SK-N-SH treated with all-trans-retinoic acid at 6 μM for 48 hours (cell line): ENCODE results near the gene TRIM56.
"Not testable (repeated sequence)": the region's sequence is repeated elsewhere in the genome, so short reads cannot be mapped to it uniquely, and the experiment has no call there.

Experiments
- ATAC-seq: fragments of 200-7000 bp; cut with Tn5 transposase; 3 replicates; pipeline ENCODE4 v1.9.1; 2020; ENCODE audit warnings: mild to moderate bottlenecking, moderate library complexity
- ARNTL ChIP-seq: fragments of 450-650 bp; formaldehyde crosslinking; IDR thresholded peaks from 2 replicates; pipeline ENCODE4 v1.5.0; 2020; ENCODE audit warnings: low read depth, mild to moderate bottlenecking, moderate library complexity, borderline replicate concordance
- BACH2 ChIP-seq: fragments of 250-450 bp; sonication (Bioruptor Pico); IDR thresholded peaks from 2 replicates; pipeline ENCODE4 v1.9.0; 2021; ENCODE audit warnings: mild to moderate bottlenecking, borderline replicate concordance
- CREB5 ChIP-seq: fragments of 250-450 bp; sonication (Bioruptor Pico); IDR thresholded peaks from 2 replicates; pipeline ENCODE4 v1.5.1; 2020; ENCODE audit warnings: low read depth, mild to moderate bottlenecking, moderate library complexity
- CSDC2 ChIP-seq: fragments of 250-450 bp; sonication (Bioruptor Pico); IDR thresholded peaks from 2 replicates; pipeline ENCODE4 v1.5.0; 2020; ENCODE audit warnings: mild to moderate bottlenecking, moderate library complexity
- CSRNP3 ChIP-seq: fragments of 250-450 bp; sonication (Bioruptor Pico); IDR thresholded peaks from 2 replicates; pipeline ENCODE4 v1.5.1; 2021; ENCODE audit warnings: mild to moderate bottlenecking, moderate library complexity
- ESRRG ChIP-seq: fragments of 250-450 bp; sonication (Bioruptor Pico); IDR thresholded peaks from 2 replicates; pipeline ENCODE4 v1.6.1; 2021; ENCODE audit warnings: mild to moderate bottlenecking
- ISL1 ChIP-seq: fragments of 250-450 bp; sonication (Bioruptor Pico); IDR thresholded peaks from 2 replicates; pipeline ENCODE4 v2.1.2; 2022; ENCODE audit warnings: mild to moderate bottlenecking, moderate library complexity
- PATZ1 ChIP-seq: fragments of 250-450 bp; sonication (Bioruptor Pico); IDR thresholded peaks from 2 replicates; pipeline ENCODE4 v1.8.0; 2020; ENCODE audit warnings: mild to moderate bottlenecking, moderate library complexity, borderline replicate concordance
- POU6F1 ChIP-seq: fragments of 250-450 bp; sonication (Bioruptor Pico); IDR thresholded peaks from 2 replicates; pipeline ENCODE4 v1.8.0; 2021; ENCODE audit warnings: low read depth, mild to moderate bottlenecking, moderate library complexity, borderline replicate concordance
- PPARA ChIP-seq: fragments of 250-450 bp; sonication (Bioruptor Pico); IDR thresholded peaks from 2 replicates; pipeline ENCODE4 v1.5.0; 2020; ENCODE audit warnings: mild to moderate bottlenecking, borderline replicate concordance
- RARB ChIP-seq: fragments of 250-450 bp; sonication (Bioruptor Pico); IDR thresholded peaks from 2 replicates; pipeline ENCODE4 v1.8.0; 2021; ENCODE audit warnings: mild to moderate bottlenecking, moderate library complexity
- SNAI2 ChIP-seq: fragments of 250-450 bp; sonication (Bioruptor Pico); IDR thresholded peaks from 2 replicates; pipeline ENCODE4 v1.5.0; 2020; ENCODE audit warnings: mild to moderate bottlenecking, moderate library complexity
- TCF4 ChIP-seq: fragments of 250-450 bp; sonication (Bioruptor Pico); IDR thresholded peaks from 2 replicates; pipeline ENCODE4 v1.8.0; 2021; ENCODE audit warnings: mild to moderate bottlenecking, moderate library complexity, borderline replicate concordance
- TOX ChIP-seq: fragments of 250-450 bp; sonication (Bioruptor Pico); IDR thresholded peaks from 2 replicates; pipeline ENCODE4 v1.8.0; 2021; ENCODE audit warnings: mild to moderate bottlenecking, moderate library complexity, borderline replicate concordance
- TSHZ2 ChIP-seq: fragments of 250-450 bp; sonication (Bioruptor Pico); IDR thresholded peaks from 2 replicates; pipeline ENCODE4 v1.5.0; 2020; ENCODE audit warnings: mild to moderate bottlenecking, moderate library complexity
- ZC3H10 ChIP-seq: fragments of 250-450 bp; sonication (Bioruptor Pico); IDR thresholded peaks from 2 replicates; pipeline ENCODE4 v1.5.1; 2021; ENCODE audit warnings: mild to moderate bottlenecking, moderate library complexity
- ZFP3 ChIP-seq: fragments of 250-450 bp; sonication (Bioruptor Pico); IDR thresholded peaks from 2 replicates; pipeline ENCODE4 v1.5.0; 2020; ENCODE audit warnings: mild to moderate bottlenecking, moderate library complexity
- ZFP30 ChIP-seq: fragments of 450-650 bp; formaldehyde crosslinking; IDR thresholded peaks from 2 replicates; pipeline ENCODE4 v1.5.0; 2022; ENCODE audit warnings: mild to moderate bottlenecking, moderate library complexity
- ZNF565 ChIP-seq: fragments of 450-650 bp; formaldehyde crosslinking; conservative IDR thresholded peaks from 2 replicates; pipeline ENCODE4 v1.5.0; 2020; ENCODE audit warnings: low read depth, mild to moderate bottlenecking, moderate library complexity
- ZNF70 ChIP-seq: fragments of 450-650 bp; formaldehyde crosslinking; IDR thresholded peaks from 2 replicates; pipeline ENCODE4 v1.5.0; 2020; ENCODE audit warnings: mild to moderate bottlenecking, moderate library complexity
- ZNF8 ChIP-seq: fragments of 450-650 bp; formaldehyde crosslinking; IDR thresholded peaks from 2 replicates; pipeline ENCODE4 v1.5.0; 2020; ENCODE audit warnings: mild to moderate bottlenecking, moderate library complexity

TRIM56 gene

GRCh38 chr7:101112233-101112632 lies 27.0 kb downstream of the TRIM56 start:
- TF ChIP-seq CREB5 (CRISPR knock-in tag) (no peak), TCF4 (CRISPR knock-in tag) (no peak), SNAI2 (CRISPR knock-in tag) (no peak), ZNF8 (CRISPR knock-in tag) (no peak), PATZ1 (CRISPR knock-in tag) (no peak), PPARA (CRISPR knock-in tag) (no peak), ZC3H10 (no peak), ZNF70 (no peak), RARB (CRISPR knock-in tag) (no peak), ISL1 (no peak), CSDC2 (CRISPR knock-in tag) (no peak), ZFP30 (no peak), ZFP3 (CRISPR knock-in tag) (no peak), TSHZ2 (CRISPR knock-in tag) (no peak)
- no peak for ATAC-seq

GRCh38 chr7:101113140-101113539 lies 27.9 kb downstream of the TRIM56 start:
- ATAC-seq = not testable (repeated sequence)

GRCh38 chr7:101113836-101114235 lies 28.6 kb downstream of the TRIM56 start:
- TF ChIP-seq TOX (CRISPR knock-in tag) = no peak
- TF ChIP-seq ARNTL (CRISPR knock-in tag) = no peak
- no peak for TF ChIP-seq ISL1
- no peak for TF ChIP-seq CSRNP3 (CRISPR knock-in tag)
- no peak for TF ChIP-seq TSHZ2 (CRISPR knock-in tag)
- no peak for TF ChIP-seq ZNF565 (CRISPR knock-in tag)
- TF ChIP-seq BACH2 (CRISPR knock-in tag) = no peak
- no peak for TF ChIP-seq ZFP30
- TF ChIP-seq POU6F1 (CRISPR knock-in tag) = no peak
- TF ChIP-seq ESRRG = no peak
- TF ChIP-seq, all 23 proteins: peak for 0
- ATAC-seq = no peak
